GM15510 (cell line): Measurements from ENCODE around the gene BGN.

Experiments used
- POLR2A ChIP-seq: IDR thresholded peaks from 3 replicates; pipeline ENCODE4 v1.6.1; 2011; ENCODE audit warnings: borderline replicate concordance; ENCODE audit not compliant: insufficient read length; ENCODE audit errors: extremely low read depth

BGN gene

DNA sequence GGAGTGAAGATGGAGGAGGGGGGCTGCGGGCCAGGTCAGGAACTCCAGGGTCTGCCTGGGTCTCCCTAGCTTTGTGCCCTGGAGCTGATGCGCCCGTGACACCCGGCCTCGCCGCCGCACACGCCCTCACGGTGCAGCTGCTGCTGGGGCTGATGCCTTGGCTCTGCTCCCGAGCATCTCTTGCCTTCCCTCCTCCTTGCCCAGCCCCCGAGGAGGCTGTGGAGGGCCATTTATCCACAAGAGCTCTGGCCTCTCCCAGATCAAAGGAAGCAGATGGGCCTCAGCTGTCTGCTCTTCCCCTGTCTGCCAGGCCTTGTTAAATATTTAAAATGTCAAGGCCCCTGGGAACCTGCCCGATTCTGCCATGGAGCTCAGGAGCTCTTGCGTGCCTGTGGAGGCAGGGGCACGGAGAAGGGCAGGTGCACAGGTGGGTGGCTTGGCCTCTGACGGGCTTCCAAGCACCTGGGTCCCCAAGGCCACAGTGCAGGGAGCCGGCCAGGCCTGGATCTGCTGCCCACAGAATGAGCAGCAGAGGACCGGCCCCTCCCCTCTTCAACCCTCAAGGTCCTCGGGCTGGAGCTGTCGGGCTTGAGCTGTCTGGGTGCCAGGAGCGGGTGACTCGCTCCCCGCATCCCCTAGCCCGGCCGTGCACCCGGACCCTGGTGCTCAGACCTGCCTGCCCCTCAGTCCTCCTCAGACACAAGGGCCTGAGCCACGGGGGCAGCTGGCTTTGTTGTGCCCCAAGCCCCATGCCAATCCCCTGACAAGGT is 42.9 kb downstream of the BGN start:
- no peak for TF ChIP-seq POLR2A

DNA sequence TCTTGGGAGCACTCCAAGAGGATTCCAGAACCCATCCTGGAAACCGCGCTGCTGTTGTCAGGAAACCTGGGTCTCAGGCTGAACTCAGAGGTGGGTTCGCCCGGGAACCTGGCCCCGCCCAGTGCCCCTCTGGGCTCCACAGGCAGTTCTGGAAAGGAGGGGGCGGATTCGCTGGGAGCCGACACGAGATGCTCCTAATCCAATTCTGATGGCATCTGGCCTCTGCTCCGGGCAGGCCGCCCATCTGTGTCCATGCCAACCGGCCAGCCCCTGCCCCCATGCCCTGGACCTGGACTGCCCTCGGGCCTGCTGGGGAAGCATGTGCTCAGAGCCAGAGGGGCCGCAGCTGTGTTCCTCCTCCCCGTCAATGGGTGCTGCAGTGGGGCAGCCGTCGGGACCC is 43.6 kb downstream of the BGN start:
- no peak for TF ChIP-seq POLR2A

DNA sequence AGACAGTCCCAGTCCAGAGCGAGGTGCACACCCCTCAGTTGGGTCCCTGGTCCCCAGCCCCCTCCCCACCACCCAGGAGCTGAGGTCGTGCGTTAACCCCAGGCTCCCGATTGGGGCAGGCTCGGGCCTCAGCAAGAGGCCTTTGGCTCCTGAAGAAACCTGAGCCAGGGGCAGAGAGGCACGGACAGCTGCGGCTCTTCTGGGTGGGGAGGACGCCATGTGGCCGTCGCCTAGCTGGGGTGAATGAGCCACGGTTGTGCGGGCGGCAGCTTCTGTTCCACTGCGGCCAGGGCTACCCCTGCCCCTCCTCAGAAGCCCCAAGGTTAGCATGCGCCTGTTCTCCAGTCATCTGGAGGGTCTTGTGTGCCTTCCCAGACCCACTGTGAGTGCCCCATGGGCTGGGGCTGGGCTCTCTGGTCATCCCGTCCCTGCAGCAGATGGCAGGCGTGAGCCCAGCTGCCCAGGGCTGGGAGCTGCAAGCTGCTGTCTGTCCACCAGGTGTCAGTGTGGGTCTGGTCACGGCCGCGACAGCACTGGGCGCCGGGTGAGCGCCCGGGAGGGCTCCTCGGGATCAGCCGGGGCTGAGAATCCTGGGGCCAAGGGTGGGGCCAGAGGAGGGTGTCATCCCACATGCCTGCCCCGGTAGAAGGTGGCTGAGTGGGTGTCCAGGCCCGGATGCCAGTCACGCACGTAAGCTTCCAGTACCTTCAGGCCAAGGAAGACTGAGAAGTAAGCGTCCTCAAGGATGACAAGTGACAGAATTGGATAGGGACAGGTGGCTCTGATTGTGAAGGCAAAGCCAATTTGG is 44.6 kb downstream of the BGN start:
- TF ChIP-seq POLR2A, result no peak

DNA sequence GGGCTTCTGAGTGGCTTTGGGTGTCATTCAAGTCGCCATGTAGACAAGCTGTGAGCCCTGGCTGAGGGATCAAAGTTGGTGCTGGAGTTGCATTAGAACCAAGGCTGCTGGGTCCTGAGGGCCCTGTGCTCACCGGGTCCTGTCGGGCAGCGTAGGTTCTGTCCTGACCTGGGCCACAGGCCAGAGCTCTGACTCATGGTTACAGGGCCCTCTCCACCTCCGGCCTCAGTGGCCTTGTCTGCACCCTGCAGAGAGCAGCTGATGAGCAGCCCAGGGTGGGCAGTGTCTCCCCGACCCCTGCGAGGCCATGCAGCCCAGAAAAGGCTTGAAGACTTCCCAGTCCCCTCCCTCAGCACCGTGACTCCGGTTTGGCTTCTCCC is 45.2 kb downstream of the BGN start:
- no peak for TF ChIP-seq POLR2A

DNA sequence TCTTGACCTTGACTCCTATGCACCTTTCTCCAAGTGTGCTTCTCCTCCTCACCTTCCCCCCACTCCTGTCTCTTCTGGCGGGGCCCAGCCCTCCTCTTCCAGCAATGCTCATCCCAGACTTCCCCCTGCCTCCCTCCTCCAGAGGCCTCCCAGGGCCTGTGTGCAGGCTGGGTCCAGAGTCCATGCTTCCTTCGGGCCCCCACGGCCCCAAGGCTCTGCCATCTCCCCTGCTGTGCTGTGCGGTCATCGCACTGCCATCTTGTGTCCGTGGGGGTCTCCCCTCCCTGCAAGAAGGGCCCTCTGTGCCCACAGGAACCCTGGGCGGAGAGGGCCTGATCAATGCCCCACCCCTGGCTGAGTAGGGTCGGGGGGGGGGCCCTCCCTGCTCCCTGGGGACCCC is 49.9 kb downstream of the BGN start:
- no peak for TF ChIP-seq POLR2A

DNA sequence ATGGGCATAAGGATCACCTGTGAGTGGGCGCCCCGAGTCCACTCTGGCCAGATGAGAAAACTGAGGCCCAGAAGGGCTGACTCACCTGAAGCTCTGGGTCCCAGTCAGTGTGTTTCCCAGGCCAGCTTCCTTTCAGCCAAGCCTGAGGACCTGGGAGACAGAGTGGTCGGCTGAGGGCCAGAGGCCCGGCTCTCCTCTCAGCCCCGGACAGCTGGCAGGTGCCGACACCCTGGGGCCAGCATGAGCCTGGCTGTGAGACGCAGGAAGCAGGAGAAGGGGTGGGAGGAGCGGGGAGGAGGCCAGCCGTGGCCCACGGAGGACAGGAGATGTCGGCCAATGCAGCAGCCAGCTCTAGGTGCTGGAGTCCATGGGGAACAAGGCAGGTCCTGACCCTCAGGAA is 51.6 kb downstream of the BGN start:
- no peak for TF ChIP-seq POLR2A

DNA sequence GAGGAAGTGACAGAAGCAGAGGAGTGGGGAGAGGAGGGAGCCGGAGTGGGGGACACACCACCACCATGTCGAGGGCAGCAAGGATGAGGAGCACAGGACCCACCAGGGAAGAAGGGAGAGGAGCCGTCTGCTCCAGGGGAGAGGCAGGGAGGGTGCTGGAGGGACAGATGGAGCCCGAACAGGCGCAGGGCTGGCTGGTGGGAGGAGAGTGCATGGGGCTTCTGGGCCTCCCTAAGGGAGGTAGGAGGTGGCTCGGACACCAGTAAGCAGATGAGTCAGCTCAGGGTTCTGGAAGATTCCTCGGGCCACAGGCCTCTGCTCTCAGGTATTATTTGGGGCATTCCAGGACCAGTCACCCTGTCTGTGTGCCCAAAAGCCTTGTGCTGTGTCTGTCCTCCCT is 52.4 kb downstream of the BGN start:
- no peak for TF ChIP-seq POLR2A

DNA sequence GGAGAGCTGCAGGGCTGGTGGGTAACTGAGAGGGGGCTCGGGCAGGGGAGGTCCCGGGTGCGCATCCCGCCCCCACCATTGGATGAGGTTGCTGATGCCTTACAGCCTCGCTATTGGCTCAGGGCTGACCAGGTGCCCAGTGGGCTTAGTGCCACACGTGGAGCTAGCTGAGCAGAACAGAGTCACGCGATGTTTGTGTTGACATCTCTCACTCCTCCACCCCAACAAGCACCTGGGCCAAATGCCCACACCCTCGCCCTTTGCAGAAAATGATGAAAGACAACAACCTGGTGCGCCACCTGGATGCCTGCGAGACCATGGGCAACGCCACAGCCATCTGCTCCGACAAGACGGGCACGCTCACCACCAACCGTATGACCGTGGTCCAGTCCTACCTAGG is 54.5 kb downstream of the BGN start:
- no peak for TF ChIP-seq POLR2A

DNA sequence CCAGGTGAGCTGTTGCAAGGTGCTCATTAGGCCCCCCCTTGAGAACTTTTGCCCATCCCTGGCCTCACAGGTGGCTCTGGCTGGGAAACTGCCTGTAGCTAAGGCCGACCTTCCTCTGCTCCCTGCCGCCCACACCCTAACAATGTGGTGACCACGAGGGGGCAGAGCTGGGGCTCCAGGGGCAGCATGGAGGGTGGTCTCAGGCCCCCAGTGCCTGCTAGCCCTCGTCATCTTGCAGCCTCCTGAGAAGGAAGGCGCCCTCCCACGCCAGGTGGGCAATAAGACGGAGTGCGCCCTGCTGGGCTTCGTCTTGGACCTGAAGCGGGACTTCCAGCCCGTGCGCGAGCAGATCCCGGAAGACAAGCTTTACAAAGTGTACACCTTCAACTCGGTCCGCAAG is 55.0 kb downstream of the BGN start:
- TF ChIP-seq POLR2A, result no peak

DNA sequence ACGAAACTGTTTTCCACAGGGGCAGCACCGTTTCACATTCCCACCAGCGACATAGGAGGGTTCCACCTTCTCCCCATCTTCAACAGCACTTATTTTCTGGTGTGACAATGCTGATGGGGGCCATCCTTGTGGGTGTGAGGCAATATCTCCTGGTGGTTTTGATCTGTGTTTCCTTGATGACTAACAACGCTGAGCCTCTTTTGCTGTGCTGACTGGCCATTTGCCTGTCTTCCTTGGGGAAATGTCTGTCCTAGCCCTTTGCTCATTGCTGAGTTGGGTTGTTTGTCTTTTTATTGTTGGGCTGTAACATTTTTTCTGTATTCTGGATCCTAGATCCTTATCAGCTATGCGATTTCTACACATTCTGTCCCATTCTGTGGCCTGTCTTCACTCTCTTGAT is 56.4 kb downstream of the BGN start:
- TF ChIP-seq POLR2A, result no peak

DNA sequence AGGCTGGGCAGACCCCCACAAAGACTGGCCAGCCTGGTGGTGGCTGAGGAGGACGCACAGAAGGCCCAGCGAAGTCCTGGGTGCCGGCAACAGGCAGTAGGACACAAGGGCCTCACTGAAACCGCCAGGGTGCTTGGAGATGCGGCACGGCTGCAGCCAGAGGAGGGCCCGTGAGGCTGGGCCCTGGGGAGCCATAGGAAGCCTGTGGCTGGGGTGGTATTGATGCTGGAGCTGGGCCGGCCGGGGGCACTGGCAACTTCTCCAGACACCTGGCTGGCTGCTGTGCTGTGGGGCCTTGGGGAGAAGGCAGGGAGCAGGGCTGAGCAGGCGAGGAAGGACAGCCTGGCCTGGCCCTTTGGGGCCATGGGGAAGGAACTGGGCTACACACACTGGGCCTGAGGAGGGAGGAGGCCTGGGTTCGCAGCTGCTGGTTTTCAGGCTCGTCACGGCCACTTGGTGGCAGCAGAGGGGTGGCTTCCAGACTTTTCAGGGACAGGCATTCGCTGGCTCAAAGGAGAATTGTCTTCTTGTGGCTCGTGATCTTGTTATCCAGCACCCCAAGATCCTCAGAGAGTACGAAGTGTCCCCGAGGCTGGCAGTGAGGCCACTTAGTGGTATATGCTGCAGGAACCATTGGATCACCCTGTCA is 59.9 kb downstream of the BGN start:
- no peak for TF ChIP-seq POLR2A

DNA sequence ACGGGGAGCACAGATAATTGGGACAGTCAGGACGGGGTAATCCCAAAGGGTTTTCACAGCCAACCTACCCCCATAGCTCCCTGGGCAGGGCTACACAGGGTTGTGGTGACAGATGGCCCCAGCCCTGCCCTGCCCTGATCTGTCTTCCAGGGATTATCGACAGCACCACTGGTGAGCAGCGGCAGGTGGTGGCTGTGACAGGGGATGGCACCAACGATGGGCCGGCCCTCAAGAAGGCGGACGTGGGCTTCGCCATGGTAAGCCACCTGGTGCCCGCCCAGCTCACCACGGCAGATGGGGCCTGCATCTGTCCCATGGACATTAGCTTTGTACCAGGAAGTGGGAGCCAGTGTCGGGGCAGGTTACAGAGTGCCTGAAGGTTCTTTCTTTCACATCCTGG is 62.0 kb downstream of the BGN start:
- no peak for TF ChIP-seq POLR2A

DNA sequence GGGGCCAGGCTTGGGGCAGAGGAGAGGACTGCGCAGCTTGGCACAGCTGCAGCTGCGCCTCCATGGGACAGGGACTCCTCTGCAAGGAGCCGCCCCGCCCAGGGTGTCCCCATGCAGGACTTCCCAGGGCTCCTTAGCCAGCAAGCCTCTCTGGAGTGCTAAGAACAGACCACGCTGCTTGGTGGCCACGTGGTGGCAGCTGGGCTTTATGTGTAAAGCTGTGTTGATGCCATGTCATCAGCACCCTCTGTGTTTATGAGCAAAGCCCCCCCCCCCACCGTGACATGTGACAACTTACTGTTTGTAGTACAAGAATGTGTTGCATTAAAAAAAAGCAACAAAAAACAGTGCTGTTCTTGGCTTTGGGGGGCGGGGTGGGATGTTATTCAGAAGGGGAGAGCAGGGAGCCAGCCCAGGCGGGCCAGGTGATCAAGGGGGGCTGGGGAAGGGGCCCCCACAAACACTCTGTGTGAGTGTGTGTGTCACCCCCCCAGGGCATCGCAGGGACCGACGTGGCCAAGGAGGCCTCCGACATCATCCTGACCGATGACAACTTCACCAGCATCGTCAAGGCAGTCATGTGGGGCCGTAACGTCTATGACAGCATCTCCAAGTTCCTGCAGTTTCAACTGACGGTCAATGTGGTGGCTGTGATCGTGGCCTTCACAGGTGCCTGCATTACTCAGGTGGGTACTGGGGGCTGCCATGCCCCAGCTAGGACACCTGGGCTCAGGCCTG is 63.0 kb downstream of the BGN start:
- no peak for TF ChIP-seq POLR2A
